Measurements from ENCODE around the gene DOC2A. TPM values are rescaled to one million over a fixed set of nuclear protein-coding genes. Genes with fewer than 3 reads are reported as not detected.

DOC2A gene
- total RNA-seq, 4 donors from 2014 or later, result 7.2 to 28.8 (median 9.7) TPM

DNA sequence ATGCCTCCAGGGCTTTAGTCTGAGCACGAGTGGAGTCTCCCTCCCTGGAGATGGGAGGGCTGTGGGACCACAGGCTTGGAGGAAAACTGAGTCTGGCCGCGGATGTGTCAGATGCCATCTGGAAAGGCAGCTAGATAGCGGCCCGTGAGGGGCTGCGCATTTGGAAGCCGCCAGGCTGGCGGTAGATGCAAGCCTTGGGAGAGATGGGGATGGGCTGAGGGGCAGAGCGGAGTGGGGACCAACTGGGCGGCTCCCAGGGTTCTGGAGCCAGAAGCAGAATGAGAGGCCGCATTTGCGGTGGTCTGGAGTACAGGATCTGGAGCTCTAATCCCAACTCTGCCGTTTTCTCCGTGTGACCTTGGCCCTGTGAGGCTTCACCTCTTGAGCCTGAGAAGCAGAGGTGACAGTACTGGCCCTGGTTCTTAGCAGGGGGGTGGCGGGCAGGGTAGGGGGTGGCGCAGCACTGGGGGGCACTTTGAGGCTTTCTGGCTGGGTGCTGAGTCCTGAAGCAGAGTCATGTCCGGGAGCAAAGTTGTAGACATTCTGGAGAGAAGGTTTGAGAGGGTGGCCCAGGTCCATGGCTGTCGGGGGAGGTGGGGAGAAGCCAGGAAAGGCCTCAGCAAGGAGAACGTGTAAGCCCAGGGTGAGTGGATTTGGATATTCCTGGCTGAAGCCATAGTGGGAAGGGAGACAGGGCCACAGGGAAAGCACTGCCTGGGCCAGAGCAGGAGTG is 8.0 kb downstream of the DOC2A start:
- peaks cover 0 to 8% (median 7%) of the 10 kb centered on the region in 4 donors for H3K4me1 ChIP-seq
- no peak overlapping the region for H3K4me3 ChIP-seq
- H3K9me3 ChIP-seq, result no peaks in the 10 kb centered on the region
- intact Hi-C loops (cut with DNase I; ENCODE audit: low total_unique reads), result no loop called here
- in situ Hi-C loops (cut with MboI; ENCODE audit: low pct_ligation_motif_present in 1 of 4, low pct_unique_long_range_greater_than_20kb in 1 of 4, low sequenced_read_pairs in 3 of 4), result loop anchor here in 2 of 4 donors (25.0 kb wide), 2 partner anchors 140 to 315 kb away; partner anchors contain the start of genes CDIPT (in 2 of the 2) and QPRT (in 1 of the 2)
- 17 to 82% methylated on average over 1 to 19 of the region's 19 CpGs for WGBS, 2 donors (ENCODE audit: low coverage in 1 of 2)
- H3K27ac ChIP-seq, result no peak overlapping the region
- TF ChIP-seq EP300 (IDR thresholded peaks at IDR 0.05; ENCODE audit: low read depth), result no peak
- no peak for TF ChIP-seq POLR2A (IDR thresholded peaks at IDR 0.05)
- no peak for TF ChIP-seq POLR2AphosphoS5 (IDR thresholded peaks at IDR 0.05)
- TF ChIP-seq, protein P1, sequence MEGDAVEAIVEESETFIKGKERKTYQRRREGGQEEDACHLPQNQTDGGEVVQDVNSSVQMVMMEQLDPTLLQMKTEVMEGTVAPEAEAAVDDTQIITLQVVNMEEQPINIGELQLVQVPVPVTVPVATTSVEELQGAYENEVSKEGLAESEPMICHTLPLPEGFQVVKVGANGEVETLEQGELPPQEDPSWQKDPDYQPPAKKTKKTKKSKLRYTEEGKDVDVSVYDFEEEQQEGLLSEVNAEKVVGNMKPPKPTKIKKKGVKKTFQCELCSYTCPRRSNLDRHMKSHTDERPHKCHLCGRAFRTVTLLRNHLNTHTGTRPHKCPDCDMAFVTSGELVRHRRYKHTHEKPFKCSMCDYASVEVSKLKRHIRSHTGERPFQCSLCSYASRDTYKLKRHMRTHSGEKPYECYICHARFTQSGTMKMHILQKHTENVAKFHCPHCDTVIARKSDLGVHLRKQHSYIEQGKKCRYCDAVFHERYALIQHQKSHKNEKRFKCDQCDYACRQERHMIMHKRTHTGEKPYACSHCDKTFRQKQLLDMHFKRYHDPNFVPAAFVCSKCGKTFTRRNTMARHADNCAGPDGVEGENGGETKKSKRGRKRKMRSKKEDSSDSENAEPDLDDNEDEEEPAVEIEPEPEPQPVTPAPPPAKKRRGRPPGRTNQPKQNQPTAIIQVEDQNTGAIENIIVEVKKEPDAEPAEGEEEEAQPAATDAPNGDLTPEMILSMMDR (IDR thresholded peaks at IDR 0.05), result no peak
- no peaks in the 10 kb centered on the region for H3K27me3 ChIP-seq
- H3K36me3 ChIP-seq, result no peaks in the 10 kb centered on the region
- no peak for DNase-seq

DNA sequence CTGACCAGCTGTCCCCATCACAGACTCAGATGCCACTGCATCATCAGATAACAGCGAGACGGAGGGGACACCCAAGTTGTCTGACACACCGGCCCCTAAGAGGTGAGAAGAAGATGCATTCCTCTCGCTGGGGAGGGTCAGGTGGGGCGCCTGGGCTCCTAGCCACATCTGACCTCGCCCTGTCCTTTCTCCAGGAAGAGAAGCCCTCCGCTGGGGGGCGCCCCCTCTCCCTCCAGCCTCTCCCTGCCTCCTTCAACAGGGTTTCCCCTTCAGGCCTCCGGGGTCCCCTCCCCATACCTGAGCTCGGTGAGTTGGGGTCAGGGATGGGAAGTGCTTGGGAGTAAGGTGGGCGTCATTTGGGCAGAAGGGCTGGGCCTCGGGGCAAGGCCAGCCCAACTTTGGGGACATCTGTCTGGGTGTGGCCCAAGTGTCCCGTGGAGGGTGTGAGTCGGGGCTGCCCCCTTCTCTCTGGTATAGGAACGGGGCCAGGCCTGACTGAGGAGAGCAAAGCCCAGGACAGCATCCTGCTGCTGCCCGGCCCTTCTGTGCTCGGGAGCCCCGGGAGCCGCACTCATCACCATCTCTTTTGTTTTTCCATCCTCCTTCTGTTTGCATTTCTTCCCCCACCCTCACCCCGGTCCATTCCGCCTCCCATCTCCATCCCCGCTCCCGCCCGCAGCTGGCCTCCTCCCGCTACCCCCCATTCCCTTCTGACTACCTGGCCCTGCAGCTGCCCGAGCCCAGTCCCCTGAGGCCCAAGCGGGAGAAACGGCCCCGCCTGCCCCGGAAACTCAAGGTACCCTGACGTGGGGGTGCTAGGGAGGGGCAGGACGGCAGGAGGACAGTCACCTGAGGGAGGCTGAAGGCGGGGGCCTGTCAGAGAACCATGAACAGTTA is 9.8 kb downstream of the DOC2A start:
- no peak for TF ChIP-seq POLR2AphosphoS5 (IDR thresholded peaks at IDR 0.05)

DNA sequence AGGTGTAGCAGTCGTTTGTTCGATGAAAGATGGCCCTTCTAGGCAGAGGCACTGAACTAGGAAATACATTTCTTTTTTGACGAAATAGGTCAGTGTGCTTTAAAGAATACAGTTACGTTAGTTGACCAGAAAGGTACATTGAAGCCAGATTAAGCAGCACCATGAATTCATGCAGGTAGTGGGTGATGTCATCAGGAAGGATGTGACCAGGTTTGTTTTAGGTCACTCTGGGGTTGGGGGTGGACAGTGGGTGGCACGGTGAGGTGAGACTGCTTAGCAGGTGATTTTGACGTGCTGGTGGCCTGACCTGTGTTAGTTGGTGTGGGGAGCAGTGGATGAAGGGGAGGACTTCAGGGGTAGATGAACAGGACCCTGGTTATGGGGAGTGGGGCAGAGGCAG is 11.2 kb downstream of the DOC2A start:
- in situ Hi-C loops (cut with MboI; ENCODE audit: low pct_ligation_motif_present in 1 of 4, low pct_unique_long_range_greater_than_20kb in 1 of 4, low sequenced_read_pairs in 3 of 4), result loop anchor here in 2 of 4 donors (25.0 kb wide), 2 partner anchors 137 to 312 kb away; partner anchors contain the start of genes CDIPT (in 2 of the 2) and QPRT (in 1 of the 2)

More for the DNA sequence above, 9.8 kb downstream of the DOC2A start:
- Histone ChIP-seq H3K36me3 (no peaks in the 10 kb centered on the region), H3K4me3 (no peak overlapping the region), H3K9me3 (no peaks in the 10 kb centered on the region), H3K4me1 (peaks cover 4 to 18% (median 15%) of the 10 kb centered on the region in 4 donors), H3K27ac (no peak overlapping the region), H3K27me3 (no peaks in the 10 kb centered on the region)
- DNase-seq, result no peak
- WGBS, 2 donors (ENCODE audit: low coverage in 1 of 2), result 80 to 97% methylated on average over 16 to 33 of the region's 33 CpGs
- in situ Hi-C loops (cut with MboI; ENCODE audit: low pct_ligation_motif_present in 1 of 4, low pct_unique_long_range_greater_than_20kb in 1 of 4, low sequenced_read_pairs in 3 of 4) (loop anchor here in 2 of 4 donors (25.0 kb wide), 2 partner anchors 139 to 314 kb away; partner anchors contain the start of genes CDIPT (in 2 of the 2) and QPRT (in 1 of the 2)), intact Hi-C loops (cut with DNase I; ENCODE audit: low total_unique reads) (no loop called here)

DNA sequence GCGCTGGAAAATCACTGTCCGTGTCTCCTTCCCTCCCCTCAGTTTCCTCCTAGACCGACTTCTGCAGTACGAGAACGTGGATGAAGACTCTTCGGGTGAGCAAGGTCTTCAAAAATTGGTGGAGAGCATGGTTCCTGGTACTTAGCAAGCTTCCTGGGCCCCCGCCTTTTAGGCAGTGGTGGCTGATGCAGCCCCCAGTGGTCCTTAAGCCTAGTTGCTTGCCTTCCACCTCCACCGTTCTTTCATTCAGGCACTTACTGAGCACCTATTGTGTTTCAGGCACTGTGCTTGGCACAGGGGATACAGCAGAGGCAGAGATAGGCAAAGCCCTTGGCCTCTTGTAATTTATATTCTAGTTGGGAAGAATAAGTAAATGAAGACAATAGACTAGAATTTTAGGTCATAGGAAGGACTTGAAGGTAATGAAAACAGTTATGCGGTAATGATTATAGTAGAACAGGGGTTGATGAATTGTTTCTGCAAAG is 14.0 kb downstream of the DOC2A start:
- Histone ChIP-seq H3K27ac (peak overlapping the region; percentile 93 to 99 (median 96)), H3K4me3 (peak overlapping the region; percentile 41 to 68 (median 60)), H3K27me3 (no peaks in the 10 kb centered on the region), H3K4me1 (peaks cover 11 to 25% (median 21%) of the 10 kb centered on the region in 4 donors), H3K36me3 (no peaks in the 10 kb centered on the region), H3K9me3 (no peaks in the 10 kb centered on the region)
- no peak for DNase-seq
- 17 to 56% methylated on average over 2 to 9 of the region's 9 CpGs for WGBS, 2 donors (ENCODE audit: low coverage in 1 of 2)
- TF ChIP-seq, protein P1 (IDR thresholded peaks at IDR 0.05), result no peak
- no peak for TF ChIP-seq POLR2A (IDR thresholded peaks at IDR 0.05)
- TF ChIP-seq EP300 (IDR thresholded peaks at IDR 0.05; ENCODE audit: low read depth), result no peak
- no peak for TF ChIP-seq POLR2AphosphoS5 (IDR thresholded peaks at IDR 0.05)
- in situ Hi-C loops (cut with MboI; ENCODE audit: low pct_ligation_motif_present in 1 of 4, low pct_unique_long_range_greater_than_20kb in 1 of 4, low sequenced_read_pairs in 3 of 4), result no loop called here
- intact Hi-C loops (cut with DNase I; ENCODE audit: low total_unique reads), result no loop called here

More for the DNA sequence above, 11.2 kb downstream of the DOC2A start:
- H3K27me3 ChIP-seq, result no peaks in the 10 kb centered on the region
- DNase-seq, result no peak
- no peaks in the 10 kb centered on the region for H3K9me3 ChIP-seq
- no peaks in the 10 kb centered on the region for H3K36me3 ChIP-seq
- WGBS, 2 donors (ENCODE audit: low coverage in 1 of 2), result 83 to 90% methylated on average over 6 of the region's 6 CpGs
- intact Hi-C loops (cut with DNase I; ENCODE audit: low total_unique reads), result no loop called here
- H3K27ac ChIP-seq, result no peak overlapping the region
- TF ChIP-seq EP300 (IDR thresholded peaks at IDR 0.05; ENCODE audit: low read depth) (no peak), POLR2AphosphoS5 (IDR thresholded peaks at IDR 0.05) (no peak), POLR2A (IDR thresholded peaks at IDR 0.05) (no peak)
- TF ChIP-seq, protein P1 (IDR thresholded peaks at IDR 0.05), result no peak
- no peak overlapping the region for H3K4me3 ChIP-seq
- peaks cover 8 to 16% (median 14%) of the 10 kb centered on the region in 4 donors for H3K4me1 ChIP-seq
